ENCODE measurements around the gene MYO3B.
"Not testable (repeated sequence)": the region's sequence is repeated elsewhere in the genome, so short reads cannot be mapped to it uniquely, and the experiment has no call there.

The MYO3B gene

GRCh38 chr2:170377500-170378207, 199.7 kb downstream of the MYO3B start:
- DNase-seq: no peak

- DNase-seq: no peak
Measured at GRCh38 chr2:170380267-170380666, 202.3 kb downstream of the MYO3B start.

GRCh38 chr2:170381678-170382077, 203.7 kb downstream of the MYO3B start:
- no peak for DNase-seq

- DNase-seq: no peak
Measured at GRCh38 chr2:170386554-170386953, 208.6 kb downstream of the MYO3B start.

- no peak for DNase-seq
Measured at GRCh38 chr2:170391018-170391417, 213.1 kb downstream of the MYO3B start.

- DNase-seq: no peak
Measured at GRCh38 chr2:170391697-170392096, 213.8 kb downstream of the MYO3B start.

GRCh38 chr2:170393861-170394498, 216.0 kb downstream of the MYO3B start:
- DNase-seq: no peak

GRCh38 chr2:170394641-170395387, 216.9 kb downstream of the MYO3B start:
- no peak for DNase-seq

GRCh38 chr2:170396799-170397459, 219.0 kb downstream of the MYO3B start:
- no peak for DNase-seq

GRCh38 chr2:170401187-170401586, 223.2 kb downstream of the MYO3B start:
- no peak for DNase-seq

GRCh38 chr2:170404846-170405245, 226.9 kb downstream of the MYO3B start:
- DNase-seq: no peak

GRCh38 chr2:170405326-170405725, 227.4 kb downstream of the MYO3B start:
- no peak for DNase-seq

GRCh38 chr2:170408461-170409163, 230.7 kb downstream of the MYO3B start:
- no peak for DNase-seq

GRCh38 chr2:170409164-170409535, 231.2 kb downstream of the MYO3B start:
- peak; percentile 68 for DNase-seq

GRCh38 chr2:170411660-170412059, 233.7 kb downstream of the MYO3B start:
- no peak for DNase-seq

GRCh38 chr2:170420961-170421687, 243.2 kb downstream of the MYO3B start:
- DNase-seq: no peak

GRCh38 chr2:170423919-170424318, 246.0 kb downstream of the MYO3B start:
- no peak for DNase-seq

- DNase-seq: no peak
Measured at GRCh38 chr2:170425281-170425751, 247.4 kb downstream of the MYO3B start.

GRCh38 chr2:170428868-170429267, 250.9 kb downstream of the MYO3B start:
- no peak for DNase-seq

- DNase-seq: no peak
Measured at GRCh38 chr2:170432823-170433222, 254.9 kb downstream of the MYO3B start.

- no peak for DNase-seq
Measured at GRCh38 chr2:170433448-170433847, 255.5 kb downstream of the MYO3B start.

GRCh38 chr2:170434396-170434795, 256.4 kb downstream of the MYO3B start:
- DNase-seq: not testable (repeated sequence)
